ENCODE measurements around the gene LRFN4. TPM values are rescaled to one million over a fixed set of nuclear protein-coding genes. Genes with fewer than 3 reads are reported as not detected.
"Not testable (repeated sequence)": the region's sequence is repeated elsewhere in the genome, so short reads cannot be mapped to it uniquely, and the experiment has no call there.

The LRFN4 gene
- polyA plus RNA-seq, 1 donor from 2014 or later: 85.0 TPM

DNA sequence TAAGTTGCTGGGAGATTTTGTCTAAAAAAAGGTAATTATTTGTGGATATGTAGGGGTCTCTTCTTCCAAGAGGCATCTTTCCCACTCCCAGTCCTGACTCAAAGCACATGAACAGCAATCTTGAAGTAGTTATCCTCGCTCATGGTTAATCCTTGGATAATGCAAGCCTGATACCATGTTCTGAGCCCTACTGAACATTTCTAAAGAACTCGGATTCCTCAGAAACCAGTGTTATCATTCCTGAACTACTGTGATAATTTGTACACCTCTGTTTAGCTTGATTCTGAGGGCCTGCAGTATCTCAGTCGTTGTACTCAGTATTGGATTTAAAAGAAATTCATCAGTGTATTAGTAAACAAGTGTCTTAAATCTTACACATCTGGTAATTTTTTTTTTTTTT, 36.0 kb upstream of the LRFN4 start:
- Histone ChIP-seq H3F3A (ENCODE audit: insufficient read depth, low read length, poor library complexity, severe bottlenecking) (no peaks in the 10 kb centered on the region), H4K20me1 (ENCODE audit: insufficient read depth) (no peaks in the 10 kb centered on the region), H3K9me3 (ENCODE audit: low read length) (no peaks in the 10 kb centered on the region), H3K4me2 (ENCODE audit: low read length) (no peak overlapping the region), H3K27ac (ENCODE audit: low read length) (no peak overlapping the region), H3K4me3 (ENCODE audit: low read length) (no peak overlapping the region), H3K79me2 (replicated peaks; ENCODE audit: insufficient read depth, low read length) (no peaks in the 10 kb centered on the region), H3K27me3 (ENCODE audit: insufficient read depth, low read depth, low read length) (no peaks in the 10 kb centered on the region), H3K36me3 (ENCODE audit: insufficient read depth, low read length) (no peaks in the 10 kb centered on the region), H2AFZ (ENCODE audit: low read depth, low read length) (no peak overlapping the region), H3K9me2 (ENCODE audit: insufficient read depth, low read length) (no peaks in the 10 kb centered on the region), H3K9ac (ENCODE audit: low read length) (no peak overlapping the region)
- TF ChIP-seq EP300 (conservative IDR thresholded peaks at IDR 0.05; ENCODE audit: poor library complexity, severe bottlenecking): no peak

DNA sequence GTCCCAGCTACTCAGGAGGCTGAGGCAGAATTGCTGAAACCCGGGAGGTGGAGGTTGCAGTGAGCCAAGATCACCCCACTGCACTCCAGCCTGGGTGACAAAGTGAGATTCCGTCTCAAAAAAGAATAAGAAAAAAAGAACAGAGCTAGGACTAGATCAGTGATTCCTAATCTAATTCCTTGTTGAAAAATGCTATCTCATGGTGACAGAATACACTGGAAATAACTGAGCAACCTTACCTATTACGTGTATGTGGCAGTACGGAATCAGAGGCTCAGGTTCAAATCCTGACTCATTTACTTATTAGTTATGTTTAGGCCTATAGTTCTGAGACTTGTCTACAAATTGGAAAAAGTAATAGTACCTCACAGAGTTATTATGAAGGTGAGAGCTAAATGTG, 33.2 kb upstream of the LRFN4 start:
- H3K9me3 ChIP-seq (ENCODE audit: low read length): no peaks in the 10 kb centered on the region
- no peaks in the 10 kb centered on the region for H3K27me3 ChIP-seq (ENCODE audit: insufficient read depth, low read depth, low read length)
- H3K27ac ChIP-seq (ENCODE audit: low read length): no peak overlapping the region
- H3K9me2 ChIP-seq (ENCODE audit: insufficient read depth, low read length): no peaks in the 10 kb centered on the region
- no peaks in the 10 kb centered on the region for H3K79me2 ChIP-seq (replicated peaks; ENCODE audit: insufficient read depth, low read length)
- H3K4me2 ChIP-seq (ENCODE audit: low read length): no peak overlapping the region
- no peaks in the 10 kb centered on the region for H3K36me3 ChIP-seq (ENCODE audit: insufficient read depth, low read length)
- H3K4me3 ChIP-seq (ENCODE audit: low read length): no peak overlapping the region
- TF ChIP-seq, protein P1, sequence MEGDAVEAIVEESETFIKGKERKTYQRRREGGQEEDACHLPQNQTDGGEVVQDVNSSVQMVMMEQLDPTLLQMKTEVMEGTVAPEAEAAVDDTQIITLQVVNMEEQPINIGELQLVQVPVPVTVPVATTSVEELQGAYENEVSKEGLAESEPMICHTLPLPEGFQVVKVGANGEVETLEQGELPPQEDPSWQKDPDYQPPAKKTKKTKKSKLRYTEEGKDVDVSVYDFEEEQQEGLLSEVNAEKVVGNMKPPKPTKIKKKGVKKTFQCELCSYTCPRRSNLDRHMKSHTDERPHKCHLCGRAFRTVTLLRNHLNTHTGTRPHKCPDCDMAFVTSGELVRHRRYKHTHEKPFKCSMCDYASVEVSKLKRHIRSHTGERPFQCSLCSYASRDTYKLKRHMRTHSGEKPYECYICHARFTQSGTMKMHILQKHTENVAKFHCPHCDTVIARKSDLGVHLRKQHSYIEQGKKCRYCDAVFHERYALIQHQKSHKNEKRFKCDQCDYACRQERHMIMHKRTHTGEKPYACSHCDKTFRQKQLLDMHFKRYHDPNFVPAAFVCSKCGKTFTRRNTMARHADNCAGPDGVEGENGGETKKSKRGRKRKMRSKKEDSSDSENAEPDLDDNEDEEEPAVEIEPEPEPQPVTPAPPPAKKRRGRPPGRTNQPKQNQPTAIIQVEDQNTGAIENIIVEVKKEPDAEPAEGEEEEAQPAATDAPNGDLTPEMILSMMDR (IDR thresholded peaks at IDR 0.05; ENCODE audit: poor library complexity, severe bottlenecking): no peak
- no peak for TF ChIP-seq MXI1 (conservative IDR thresholded peaks at IDR 0.05; ENCODE audit: poor library complexity, severe bottlenecking)
- TF ChIP-seq, protein P2, sequence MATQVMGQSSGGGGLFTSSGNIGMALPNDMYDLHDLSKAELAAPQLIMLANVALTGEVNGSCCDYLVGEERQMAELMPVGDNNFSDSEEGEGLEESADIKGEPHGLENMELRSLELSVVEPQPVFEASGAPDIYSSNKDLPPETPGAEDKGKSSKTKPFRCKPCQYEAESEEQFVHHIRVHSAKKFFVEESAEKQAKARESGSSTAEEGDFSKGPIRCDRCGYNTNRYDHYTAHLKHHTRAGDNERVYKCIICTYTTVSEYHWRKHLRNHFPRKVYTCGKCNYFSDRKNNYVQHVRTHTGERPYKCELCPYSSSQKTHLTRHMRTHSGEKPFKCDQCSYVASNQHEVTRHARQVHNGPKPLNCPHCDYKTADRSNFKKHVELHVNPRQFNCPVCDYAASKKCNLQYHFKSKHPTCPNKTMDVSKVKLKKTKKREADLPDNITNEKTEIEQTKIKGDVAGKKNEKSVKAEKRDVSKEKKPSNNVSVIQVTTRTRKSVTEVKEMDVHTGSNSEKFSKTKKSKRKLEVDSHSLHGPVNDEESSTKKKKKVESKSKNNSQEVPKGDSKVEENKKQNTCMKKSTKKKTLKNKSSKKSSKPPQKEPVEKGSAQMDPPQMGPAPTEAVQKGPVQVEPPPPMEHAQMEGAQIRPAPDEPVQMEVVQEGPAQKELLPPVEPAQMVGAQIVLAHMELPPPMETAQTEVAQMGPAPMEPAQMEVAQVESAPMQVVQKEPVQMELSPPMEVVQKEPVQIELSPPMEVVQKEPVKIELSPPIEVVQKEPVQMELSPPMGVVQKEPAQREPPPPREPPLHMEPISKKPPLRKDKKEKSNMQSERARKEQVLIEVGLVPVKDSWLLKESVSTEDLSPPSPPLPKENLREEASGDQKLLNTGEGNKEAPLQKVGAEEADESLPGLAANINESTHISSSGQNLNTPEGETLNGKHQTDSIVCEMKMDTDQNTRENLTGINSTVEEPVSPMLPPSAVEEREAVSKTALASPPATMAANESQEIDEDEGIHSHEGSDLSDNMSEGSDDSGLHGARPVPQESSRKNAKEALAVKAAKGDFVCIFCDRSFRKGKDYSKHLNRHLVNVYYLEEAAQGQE (IDR thresholded peaks at IDR 0.05; ENCODE audit: borderline replicate concordance): no peak
- TF ChIP-seq POLR2AphosphoS5 (IDR thresholded peaks at IDR 0.05): no peak
- no peak for TF ChIP-seq SMC3 (conservative IDR thresholded peaks at IDR 0.05; ENCODE audit: poor library complexity)
- TF ChIP-seq EP300 (conservative IDR thresholded peaks at IDR 0.05; ENCODE audit: poor library complexity, severe bottlenecking): no peak
- TF ChIP-seq TAF1 (IDR thresholded peaks at IDR 0.05; ENCODE audit: low read depth): no peak
- TF ChIP-seq EZH2 (IDR thresholded peaks at IDR 0.05; ENCODE audit: borderline replicate concordance, insufficient read depth, low read length, poor library complexity, severe bottlenecking): no peak
- TF ChIP-seq RAD21 (conservative IDR thresholded peaks at IDR 0.05): no peak
- no peak overlapping the region for H2AFZ ChIP-seq (ENCODE audit: low read depth, low read length)
- H3F3A ChIP-seq (ENCODE audit: insufficient read depth, low read length, poor library complexity, severe bottlenecking): no peaks in the 10 kb centered on the region
- no peaks in the 10 kb centered on the region for H4K20me1 ChIP-seq (ENCODE audit: insufficient read depth)
- H3K9ac ChIP-seq (ENCODE audit: low read length): no peak overlapping the region

DNA sequence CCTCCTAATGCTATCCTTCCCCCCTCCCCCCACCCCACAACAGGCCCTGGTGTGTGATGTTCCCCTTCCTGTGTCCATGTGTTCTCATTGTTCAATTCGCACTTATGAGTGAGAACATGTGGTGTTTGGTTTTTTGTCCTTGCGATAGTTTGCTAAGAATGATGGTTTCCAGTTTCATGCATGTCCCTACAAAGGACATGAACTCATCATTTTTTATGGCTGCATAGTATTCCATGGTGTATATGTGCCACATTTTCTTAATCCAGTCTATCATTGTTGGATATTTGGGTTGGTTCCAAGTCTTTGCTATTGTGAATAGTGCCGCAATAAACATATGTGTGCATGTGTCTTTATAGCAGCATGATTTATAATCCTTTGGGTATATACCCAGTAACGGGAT, 32.3 kb upstream of the LRFN4 start:
- H3K27ac ChIP-seq (ENCODE audit: low read length); H3F3A ChIP-seq (ENCODE audit: insufficient read depth, low read length, poor library complexity, severe bottlenecking); H3K36me3 ChIP-seq (ENCODE audit: insufficient read depth, low read length); H3K4me3 ChIP-seq (ENCODE audit: low read length); H3K4me2 ChIP-seq (ENCODE audit: low read length); H3K9me3 ChIP-seq (ENCODE audit: low read length); H3K9ac ChIP-seq (ENCODE audit: low read length); H3K79me2 ChIP-seq (replicated peaks; ENCODE audit: insufficient read depth, low read length); H4K20me1 ChIP-seq (ENCODE audit: insufficient read depth); H3K9me2 ChIP-seq (ENCODE audit: insufficient read depth, low read length); H2AFZ ChIP-seq (ENCODE audit: low read depth, low read length); H3K27me3 ChIP-seq (ENCODE audit: insufficient read depth, low read depth, low read length): not testable (repeated sequence)

Data from neural cell (in vitro differentiated cells).